ENCODE results near the gene STX7. TPM values are rescaled to one million over a fixed set of nuclear protein-coding genes. Genes with fewer than 3 reads are reported as not detected.

Gene STX7
- total RNA-seq, 6 donors from 2014 or later, result 23.2 to 86.6 (median 44.8) TPM

GRCh38 chr6:132443206-132443605, 69.7 kb downstream of the STX7 start:
- no peaks in the 10 kb centered on the region for H3K36me3 ChIP-seq
- H3K27ac ChIP-seq, result no peak overlapping the region
- TF ChIP-seq EP300 (IDR thresholded peaks at IDR 0.05), result no peak
- TF ChIP-seq POLR2AphosphoS5 (IDR thresholded peaks at IDR 0.05), result no peak
- no peak for TF ChIP-seq POLR2A (IDR thresholded peaks at IDR 0.05)
- no peak for TF ChIP-seq CTCF (IDR thresholded peaks at IDR 0.05)
- no peaks in the 10 kb centered on the region for H3K4me1 ChIP-seq
- no peak overlapping the region for H3K4me3 ChIP-seq
- H3K9me3 ChIP-seq, result peaks cover 0 to 11% (median 4%) of the 10 kb centered on the region in 4 donors
- no peak for ATAC-seq (ENCODE audit: low FRiP score in 2 of 2)
- DNase-seq, result no peak
- H3K27me3 ChIP-seq, result no peaks in the 10 kb centered on the region

- H3K9me3 ChIP-seq, result no peaks in the 10 kb centered on the region
- no peaks in the 10 kb centered on the region for H3K36me3 ChIP-seq
- H3K27me3 ChIP-seq, result no peaks in the 10 kb centered on the region
- ATAC-seq (ENCODE audit: low FRiP score in 2 of 2) (no peak), DNase-seq (no peak)
- 87 to 91% methylated on average over 2 of the region's 2 CpGs for WGBS, 2 donors
- no peak overlapping the region for H3K27ac ChIP-seq
- H3K4me3 ChIP-seq, result no peak overlapping the region
- no peaks in the 10 kb centered on the region for H3K4me1 ChIP-seq
- TF ChIP-seq CTCF (IDR thresholded peaks at IDR 0.05) (no peak), POLR2A (IDR thresholded peaks at IDR 0.05) (no peak), EP300 (IDR thresholded peaks at IDR 0.05) (no peak), POLR2AphosphoS5 (IDR thresholded peaks at IDR 0.05) (no peak)
Measured at GRCh38 chr6:132430110-132430509, 82.8 kb downstream of the STX7 start.

- Histone ChIP-seq H3K4me1 (no peaks in the 10 kb centered on the region), H3K27me3 (no peaks in the 10 kb centered on the region), H3K27ac (no peak overlapping the region), H3K4me3 (no peak overlapping the region), H3K9me3 (peaks cover 0 to 13% (median 0%) of the 10 kb centered on the region in 4 donors), H3K36me3 (no peaks in the 10 kb centered on the region)
- TF ChIP-seq CTCF (IDR thresholded peaks at IDR 0.05) (no peak), POLR2A (IDR thresholded peaks at IDR 0.05) (no peak), EP300 (IDR thresholded peaks at IDR 0.05) (no peak), POLR2AphosphoS5 (IDR thresholded peaks at IDR 0.05) (no peak)
- DNase-seq (no peak), ATAC-seq (ENCODE audit: low FRiP score in 2 of 2) (no peak)
- WGBS, 2 donors, result 92 to 100% methylated on average over 2 to 5 of the region's 5 CpGs
Measured at GRCh38 chr6:132425176-132425575, 87.7 kb downstream of the STX7 start.

- no peak for DNase-seq
- no peak for ATAC-seq (ENCODE audit: low FRiP score in 2 of 2)
- H3K27ac ChIP-seq, result no peak overlapping the region
- no peaks in the 10 kb centered on the region for H3K27me3 ChIP-seq
- H3K4me1 ChIP-seq, result no peaks in the 10 kb centered on the region
- TF ChIP-seq POLR2AphosphoS5 (IDR thresholded peaks at IDR 0.05) (no peak), CTCF (IDR thresholded peaks at IDR 0.05) (no peak), POLR2A (IDR thresholded peaks at IDR 0.05) (no peak), EP300 (IDR thresholded peaks at IDR 0.05) (no peak)
- H3K36me3 ChIP-seq, result no peaks in the 10 kb centered on the region
- peaks cover 0 to 13% (median 0%) of the 10 kb centered on the region in 4 donors for H3K9me3 ChIP-seq
- no peak overlapping the region for H3K4me3 ChIP-seq
- WGBS, 2 donors, result 95 to 96% methylated on average over 3 of the region's 3 CpGs
Measured at GRCh38 chr6:132423839-132424238, 89.1 kb downstream of the STX7 start.

GRCh38 chr6:132418235-132418965, 94.5 kb downstream of the STX7 start:
- Histone ChIP-seq H3K9me3 (peaks cover 0 to 13% (median 2%) of the 10 kb centered on the region in 4 donors), H3K27me3 (no peaks in the 10 kb centered on the region), H3K4me3 (no peak overlapping the region), H3K27ac (no peak overlapping the region), H3K4me1 (no peaks in the 10 kb centered on the region), H3K36me3 (no peaks in the 10 kb centered on the region)
- ATAC-seq (ENCODE audit: low FRiP score in 2 of 2), result no peak
- DNase-seq, result no peak
- WGBS, 2 donors, result 87 to 90% methylated on average over 6 of the region's 6 CpGs
- no peak for TF ChIP-seq EP300 (IDR thresholded peaks at IDR 0.05)
- no peak for TF ChIP-seq CTCF (IDR thresholded peaks at IDR 0.05)
- no peak for TF ChIP-seq POLR2AphosphoS5 (IDR thresholded peaks at IDR 0.05)
- no peak for TF ChIP-seq POLR2A (IDR thresholded peaks at IDR 0.05)
